IMR-90 (cell line): ENCODE results near the gene ETNK1. TPM values are rescaled to one million over a fixed set of nuclear protein-coding genes. Genes with fewer than 3 reads are reported as not detected.

Experiments
- ATAC-seq: fragments of 200-7000 bp; cut with Tn5 transposase; 2 replicates; pipeline ENCODE4 v1.9.1; 2020; ENCODE audit warnings: low read depth, mild to moderate bottlenecking, moderate library complexity
- BruUV-seq: library from RNA; stranded (reverse); fragments of 400-500 nt; replicated peaks from 2 replicates; lab custom pipeline; 2021; lab: Mats Ljungman, UMichigan
- CTCF ChIA-PET: fragments of 300-600 bp; formaldehyde crosslinking; extraction: SDS; loops from one replicate; lab custom pipeline; 2021; ENCODE audit warnings: antibody characterized with exemption; lab: Yijun Ruan, JAX
- POLR2A ChIA-PET: fragments of 300-600 bp; sonication (Branson Sonifier 250); formaldehyde crosslinking; loops from one replicate; lab custom pipeline; 2022; ENCODE audit warnings: antibody characterized with exemption; ENCODE audit not compliant: unreplicated experiment; lab: Charles Lee
- DNase-seq: peaks from one replicate; pipeline ENCODE4 v3.0.0; 2013
- H2AFZ ChIP-seq: replicated peaks from 2 replicates; pipeline ENCODE3; 2013; ENCODE audit warnings: low read length, mild to moderate bottlenecking; ENCODE audit not compliant: poor library complexity
- H2AK5ac ChIP-seq: 2 replicates; pipeline ENCODE4 v1.6.1; 2013; ENCODE audit warnings: low read depth, low read length, inconsistent platforms
- H2AK9ac ChIP-seq: replicated peaks from 2 replicates; pipeline ENCODE3; 2013; ENCODE audit warnings: mild to moderate bottlenecking, low read depth, low read length, moderate library complexity; ENCODE audit not compliant: poor library complexity
- H2BK120ac ChIP-seq: 2 replicates; pipeline ENCODE4 v1.6.1; 2013; ENCODE audit warnings: low read depth, low read length, inconsistent platforms
- H2BK15ac ChIP-seq: 3 replicates; pipeline ENCODE4 v1.6.1; 2013; ENCODE audit warnings: low read depth, low read length, inconsistent platforms
- H2BK20ac ChIP-seq: 2 replicates; pipeline ENCODE4 v1.6.1; 2013; ENCODE audit warnings: low read depth, mild to moderate bottlenecking, inconsistent platforms, low read length, moderate library complexity
- H2BK5ac ChIP-seq: 2 replicates; pipeline ENCODE4 v1.6.1; 2013; ENCODE audit warnings: mild to moderate bottlenecking, low read depth, low read length, inconsistent platforms; ENCODE audit not compliant: poor library complexity, severe bottlenecking
- H3K14ac ChIP-seq: replicated peaks from 2 replicates; pipeline ENCODE4 v1.6.1; 2013; ENCODE audit warnings: low read depth, low read length, inconsistent platforms
- H3K18ac ChIP-seq: 2 replicates; pipeline ENCODE4 v1.6.1; 2013; ENCODE audit warnings: low read depth, low read length, control low read depth
- H3K23ac ChIP-seq: 2 replicates; pipeline ENCODE4 v1.6.1; 2013; ENCODE audit warnings: low read depth, low read length, inconsistent platforms
- H3K27ac ChIP-seq: 2 replicates; pipeline ENCODE4 v1.5.1; 2013; ENCODE audit warnings: mild to moderate bottlenecking, control low read depth, low read length; ENCODE audit not compliant: insufficient read depth
- H3K27me3 ChIP-seq: 2 replicates; pipeline ENCODE4 v1.6.1; 2013; ENCODE audit warnings: low read length; ENCODE audit not compliant: control insufficient read depth, insufficient read depth
- H3K36me3 ChIP-seq: 2 replicates; pipeline ENCODE4 v1.6.1; 2013; ENCODE audit warnings: low read length, mixed read lengths; ENCODE audit not compliant: control insufficient read depth, insufficient read depth
- H3K4ac ChIP-seq: 2 replicates; pipeline ENCODE4 v1.6.1; 2013; ENCODE audit warnings: low read depth, low read length, inconsistent platforms
- H3K4me1 ChIP-seq: 2 replicates; pipeline ENCODE4 v1.6.1; 2013; ENCODE audit warnings: low read length, mixed read lengths; ENCODE audit not compliant: control insufficient read depth, insufficient read depth
- H3K4me2 ChIP-seq: 2 replicates; pipeline ENCODE4 v1.6.1; 2013; ENCODE audit warnings: low read depth, mild to moderate bottlenecking, control low read depth, low read length, moderate library complexity
- H3K4me3 ChIP-seq: 2 replicates; pipeline ENCODE4 v1.5.1; 2013; ENCODE audit warnings: low read depth, mild to moderate bottlenecking, control low read depth, low read length, moderate library complexity; ENCODE audit not compliant: insufficient read depth
- H3K56ac ChIP-seq: 2 replicates; pipeline ENCODE4 v1.6.1; 2013; ENCODE audit warnings: low read length, inconsistent platforms; ENCODE audit not compliant: insufficient read depth; ENCODE audit errors: extremely low read depth
- H3K79me1 ChIP-seq, 2 experiments: 2 replicates each; pipeline ENCODE4 v1.6.1; 2013; ENCODE audit warnings: low read length in 2 of 2, inconsistent platforms in 1 of 2, low read depth in 1 of 2
- H3K9ac ChIP-seq: 2 replicates; pipeline ENCODE4 v1.6.1; 2013; ENCODE audit warnings: low read depth, low read length, control low read depth
- H3K9me1 ChIP-seq: 2 replicates; pipeline ENCODE4 v1.6.1; 2013; ENCODE audit warnings: low read length, inconsistent platforms; ENCODE audit not compliant: insufficient read depth
- H3K9me3 ChIP-seq: 2 replicates; pipeline ENCODE4 v1.6.1; 2013; ENCODE audit warnings: low read length; ENCODE audit not compliant: control insufficient read depth, insufficient read depth
- H4K20me1 ChIP-seq: 2 replicates; pipeline ENCODE4 v1.6.1; 2013; ENCODE audit warnings: low read length, inconsistent platforms; ENCODE audit not compliant: insufficient read depth
- H4K5ac ChIP-seq: 2 replicates; pipeline ENCODE4 v1.6.1; 2013; ENCODE audit warnings: mild to moderate bottlenecking, low read depth, low read length, control low read depth
- H4K8ac ChIP-seq, 2 experiments: 2 replicates each; pipeline ENCODE4 v1.6.1; 2013; ENCODE audit warnings: low read depth in 2 of 2, low read length in 2 of 2, control low read depth in 1 of 2, inconsistent platforms in 1 of 2
- H4K91ac ChIP-seq: 2 replicates; pipeline ENCODE4 v1.6.1; 2013; ENCODE audit warnings: low read depth, low read length, inconsistent platforms; ENCODE audit not compliant: insufficient read depth
- BHLHE40 ChIP-seq: fragments of 150-350 bp; IDR thresholded peaks from 2 replicates; pipeline ENCODE4 v1.6.1; 2016; ENCODE audit warnings: mild to moderate bottlenecking, low read depth, low read length
- WGBS, 2 experiments: methylation state at CpG; one replicate each; pipeline versions ENCODE4 v1.1.5 to v1.1.7; 2013; ENCODE audit warnings: missing lambda C conversion rate in 2 of 2; ENCODE audit not compliant: insufficient read length in 1 of 2; ENCODE audit errors: extremely low coverage in 2 of 2; 5-methylcytosine and 5-hydroxymethylcytosine counted together
- dilution Hi-C: fragments of 300-500 bp; cut with HindIII; formaldehyde crosslinking; loops from one replicate; pipeline ENCODE4 v1.14.3; 2018; ENCODE audit warnings: low sequenced_read_pairs; ENCODE audit not compliant: unreplicated experiment
- in situ Hi-C: fragments of 300-500 bp; cut with MboI; formaldehyde crosslinking; loops from 3 replicates; pipeline ENCODE4 v1.14.3; 2019; ENCODE audit warnings: low sequenced_read_pairs, inconsistent platforms, mixed read lengths
- intact Hi-C: fragments of 100-400 bp; cut with micrococcal nuclease; formaldehyde crosslinking; loops from 2 replicates; pipeline ENCODE4 v1.10.0; 2022
- polyA plus RNA-seq, 3 experiments: library from polyadenylated mRNA; depleted of rRNA; stranded (reverse); fragments of >200 nt; gene quantifications; 2 replicates each; pipeline ENCODE4 v1.2.3, GENCODE V29; 2012; ENCODE audit warnings: low replicate concordance in 1 of 3
- total RNA-seq: library from RNA; depleted of rRNA; stranded (reverse); fragments of >200 nt; gene quantifications from 2 replicates; pipeline ENCODE4 v1.2.3, GENCODE V29; 2012
- TF ChIP-seq, protein P1 (sequence below): fragments of 150-350 bp; IDR thresholded peaks from 2 replicates; pipeline ENCODE4 v1.6.1; 2016; ENCODE audit warnings: low read depth, mild to moderate bottlenecking, low read length, moderate library complexity, borderline replicate concordance

The ETNK1 gene
- total and polyA plus RNA-seq, 2 of the 4 experiments (the other 2 are of a cell fraction), result 12.8 to 33.3 TPM

- TF ChIP-seq, protein P1, sequence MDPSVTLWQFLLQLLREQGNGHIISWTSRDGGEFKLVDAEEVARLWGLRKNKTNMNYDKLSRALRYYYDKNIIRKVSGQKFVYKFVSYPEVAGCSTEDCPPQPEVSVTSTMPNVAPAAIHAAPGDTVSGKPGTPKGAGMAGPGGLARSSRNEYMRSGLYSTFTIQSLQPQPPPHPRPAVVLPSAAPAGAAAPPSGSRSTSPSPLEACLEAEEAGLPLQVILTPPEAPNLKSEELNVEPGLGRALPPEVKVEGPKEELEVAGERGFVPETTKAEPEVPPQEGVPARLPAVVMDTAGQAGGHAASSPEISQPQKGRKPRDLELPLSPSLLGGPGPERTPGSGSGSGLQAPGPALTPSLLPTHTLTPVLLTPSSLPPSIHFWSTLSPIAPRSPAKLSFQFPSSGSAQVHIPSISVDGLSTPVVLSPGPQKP, result no peak
Observed at GRCh38 chr12:22576065-22576464, 48.9 kb upstream of the ETNK1 start (continued).

DNA sequence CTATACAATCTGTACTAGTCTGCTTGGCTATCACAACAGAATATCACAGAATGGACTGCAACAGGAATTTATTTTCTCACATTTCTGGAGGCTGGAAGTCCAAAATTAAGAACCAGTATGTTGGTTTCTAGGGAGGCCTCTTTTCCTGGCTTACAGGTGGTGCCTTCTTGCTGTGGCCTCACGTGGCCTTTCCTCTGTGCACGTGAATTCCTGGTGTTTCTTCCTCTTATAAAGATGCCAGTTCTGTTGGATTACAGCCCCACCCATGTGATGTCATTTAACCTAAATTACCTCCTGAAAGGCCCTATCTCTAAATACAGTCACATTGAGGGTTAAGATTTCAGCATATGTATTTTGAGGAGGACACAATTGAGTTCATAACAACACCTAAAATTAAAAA lies 48.5 kb upstream of the ETNK1 start:
- Histone ChIP-seq H2BK20ac (no peak overlapping the region), H4K20me1 (no peaks in the 10 kb centered on the region), H4K5ac (no peak overlapping the region), H3K9ac (no peak overlapping the region), H3K18ac (no peak overlapping the region), H3K23ac (no peak overlapping the region), H3K36me3 (no peaks in the 10 kb centered on the region), H3K4ac (no peak overlapping the region), H2AK9ac (no peak overlapping the region), H3K4me2 (no peak overlapping the region), H3K9me1 (no peaks in the 10 kb centered on the region), H2AK5ac (no peak overlapping the region), H3K9me3 (no peaks in the 10 kb centered on the region), H2AFZ (no peak overlapping the region), H3K27ac (no peak overlapping the region), H4K8ac (no peak overlapping the region), H2BK15ac (no peak overlapping the region), H3K4me1 (no peaks in the 10 kb centered on the region), H3K14ac (no peak overlapping the region), H2BK5ac (no peak overlapping the region), H2BK120ac (no peak overlapping the region), H3K4me3 (no peak overlapping the region), H3K27me3 (no peaks in the 10 kb centered on the region), H4K91ac (no peak overlapping the region), H3K56ac (no peak overlapping the region), H3K79me1 (no peaks in the 10 kb centered on the region)
- no TSS peak for BruUV-seq
- no peak for DNase-seq
- TF ChIP-seq, protein P1, result no peak
- no peak for TF ChIP-seq BHLHE40
- ChIA-PET POLR2A (no interaction called here), CTCF (interaction anchor here (1.2 kb wide), 1 partner anchor 9 kb away, joined by 3 read pairs; no protein-coding TSS in a partner anchor)
- dilution Hi-C loops (no loop called here), intact Hi-C loops (no loop called here), in situ Hi-C loops (no loop called here)
- WGBS, 2 experiments, result no CpG with 5 or more reads among the region's 2 CpGs
- ATAC-seq, result no peak
